SH-SY5Y (cell line): ENCODE measurements around the gene BMP10.

Source experiments
- GATA2 ChIP-seq: IDR thresholded peaks from 2 replicates; pipeline ENCODE4 v1.6.1; 2011; ENCODE audit warnings: mild to moderate bottlenecking, low read depth, low read length
- GATA3 ChIP-seq: IDR thresholded peaks from 2 replicates; pipeline ENCODE4 v1.6.1; 2011; ENCODE audit warnings: low read depth, mild to moderate bottlenecking, low read length, moderate library complexity

GRCh38 chr2:68888038-68888704 is 17.0 kb upstream of the BMP10 start:
- TF ChIP-seq GATA2 (no peak), GATA3 (no peak)
